NCI-H345 treated with DMSO at 0.1 percent for 48 hours (cell line): ENCODE results near the gene AGAP3.

ENCODE experiments used
- DNase-seq: peaks from one replicate; lab custom pipeline; 2025; ENCODE audit not compliant: unreplicated experiment; lab: John Stamatoyannopoulos, UW

Gene AGAP3

GRCh38 chr7:151057989-151058780 lies 28.1 kb upstream of the AGAP3 start:
- peak; percentile 98 for DNase-seq

GRCh38 chr7:151058781-151059366 lies 27.4 kb upstream of the AGAP3 start:
- peak; percentile 39 for DNase-seq

GRCh38 chr7:151059367-151060112 lies 26.7 kb upstream of the AGAP3 start, which contains the start of gene SLC4A2:
Gene SLC4A2, plus strand, starts transcription at chr7:151059589. Its CDS starts 2,399 bp downstream, at chr7:151061988.
- peak; percentile 37 for DNase-seq

- no peak for DNase-seq
Observed at GRCh38 chr7:151060113-151060415, 26.2 kb upstream of the AGAP3 start.

- no peak for DNase-seq
Observed at GRCh38 chr7:151060416-151061212, 25.7 kb upstream of the AGAP3 start.

- DNase-seq: no peak
Observed at GRCh38 chr7:151061213-151062110, 24.8 kb upstream of the AGAP3 start.

GRCh38 chr7:151062111-151062398 lies 24.2 kb upstream of the AGAP3 start:
- DNase-seq: no peak

GRCh38 chr7:151062399-151063211 lies 23.7 kb upstream of the AGAP3 start:
- no peak for DNase-seq

- DNase-seq: no peak
Observed at GRCh38 chr7:151063212-151063561, 23.1 kb upstream of the AGAP3 start.

GRCh38 chr7:151064454-151064853 lies 21.8 kb upstream of the AGAP3 start:
- no peak for DNase-seq

- DNase-seq: no peak
Observed at GRCh38 chr7:151064993-151065392, 21.3 kb upstream of the AGAP3 start.

GRCh38 chr7:151065516-151065915 lies 20.8 kb upstream of the AGAP3 start:
- DNase-seq: no peak

- DNase-seq: no peak
Observed at GRCh38 chr7:151066273-151066974, 19.9 kb upstream of the AGAP3 start.

- DNase-seq: no peak
Observed at GRCh38 chr7:151068069-151068773, 18.1 kb upstream of the AGAP3 start.

- DNase-seq: no peak
Observed at GRCh38 chr7:151069841-151070573, 16.3 kb upstream of the AGAP3 start.

- no peak for DNase-seq
Observed at GRCh38 chr7:151070574-151070960, 15.7 kb upstream of the AGAP3 start.

GRCh38 chr7:151071032-151071866 lies 15.0 kb upstream of the AGAP3 start:
- no peak for DNase-seq
